Keratinocyte (primary cell): ENCODE results near the gene DSE. TPM values are rescaled to one million over a fixed set of nuclear protein-coding genes. Genes with fewer than 3 reads are reported as not detected.

ENCODE experiments used
- DNase-seq: peaks from one replicate; pipeline ENCODE4 v3.0.0-alpha.2; 2011; ENCODE audit warnings: low read depth, missing footprints, low spot score
- FAIRE-seq: peaks from 2 replicates; lab custom pipeline; 2011; peaks lifted over from hg19 to GRCh38; lab: Jason Lieb, UNC
- H2AFZ ChIP-seq: 2 replicates; pipeline ENCODE4 v1.6.0; 2012; ENCODE audit warnings: low read length, control low read depth, inconsistent platforms; ENCODE audit not compliant: control insufficient read depth
- H3K27ac ChIP-seq: 2 replicates; pipeline ENCODE4 v1.5.1; 2011; ENCODE audit warnings: low read length; ENCODE audit not compliant: control insufficient read depth, insufficient read depth
- H3K27me3 ChIP-seq: 3 replicates; pipeline ENCODE4 v1.6.0; 2011; ENCODE audit warnings: low read length; ENCODE audit not compliant: control insufficient read depth, insufficient read depth; ENCODE audit errors: extremely low read depth
- H3K36me3 ChIP-seq, 2 experiments: 2 replicates in 1 of 2; 3 replicates in 1 of 2; pipeline ENCODE4 v1.5.1; 2011; ENCODE audit warnings: low read length in 2 of 2, mild to moderate bottlenecking in 1 of 2; ENCODE audit not compliant: control insufficient read depth in 2 of 2, insufficient read depth in 2 of 2; ENCODE audit errors: extremely low read depth in 1 of 2
- H3K4me1 ChIP-seq: 3 replicates; pipeline ENCODE4 v1.5.1; 2011; ENCODE audit warnings: low read length; ENCODE audit not compliant: control insufficient read depth, insufficient read depth; ENCODE audit errors: extremely low read depth
- H3K4me2 ChIP-seq: 3 replicates; pipeline ENCODE4 v1.6.0; 2011; ENCODE audit warnings: low read depth, low read length; ENCODE audit not compliant: control insufficient read depth, insufficient read depth; ENCODE audit errors: extremely low read depth
- H3K4me3 ChIP-seq, 3 experiments: fragments of 200-600 bp in 1 of 3; sonication (generic) in 1 of 3; 2 replicates in 2 of 3; 3 replicates in 1 of 3; pipeline ENCODE4 v1.5.1; 2011 to 2016; ENCODE audit warnings: low read length in 3 of 3, mild to moderate bottlenecking in 3 of 3, control low read depth in 2 of 3, inconsistent platforms in 1 of 3, low read depth in 1 of 3, mixed read lengths in 1 of 3, mixed run types in 1 of 3, moderate library complexity in 1 of 3; ENCODE audit not compliant: control insufficient read depth in 2 of 3, insufficient read depth in 2 of 3; ENCODE audit errors: extremely low read depth in 1 of 3
- H3K79me2 ChIP-seq: 2 replicates; pipeline ENCODE4 v1.6.0; 2012; ENCODE audit warnings: low read length; ENCODE audit not compliant: control insufficient read depth, insufficient read depth
- H3K9ac ChIP-seq: 3 replicates; pipeline ENCODE4 v1.6.0; 2011; ENCODE audit warnings: low read length; ENCODE audit not compliant: control insufficient read depth, insufficient read depth; ENCODE audit errors: extremely low read depth
- H3K9me1 ChIP-seq: 3 replicates; pipeline ENCODE4 v1.6.0; 2011; ENCODE audit warnings: low read length; ENCODE audit not compliant: control insufficient read depth, insufficient read depth; ENCODE audit errors: extremely low read depth
- H3K9me3 ChIP-seq: 2 replicates; pipeline ENCODE4 v1.5.1; 2012; ENCODE audit warnings: low read depth, low read length; ENCODE audit not compliant: control insufficient read depth
- H4K20me1 ChIP-seq: 3 replicates; pipeline ENCODE4 v1.6.0; 2011; ENCODE audit warnings: low read length; ENCODE audit not compliant: control insufficient read depth, insufficient read depth; ENCODE audit errors: extremely low read depth
- CTCF ChIP-seq, 3 experiments: IDR thresholded peaks in 1 of 3; conservative IDR thresholded peaks in 1 of 3; optimal IDR thresholded peaks in 1 of 3; 2 replicates in 2 of 3; 3 replicates in 1 of 3; pipeline versions ENCODE3 to v1.5.1; 2011; ENCODE audit warnings: low read length in 3 of 3, mild to moderate bottlenecking in 3 of 3, moderate library complexity in 2 of 3, control low read depth in 1 of 3, inconsistent platforms in 1 of 3; ENCODE audit not compliant: insufficient read depth in 2 of 3; ENCODE audit errors: extremely low read depth in 1 of 3
- EZH2 ChIP-seq: IDR thresholded peaks from one replicate; pipeline ENCODE4 v1.6.1; 2012; ENCODE audit warnings: inconsistent platforms, mild to moderate bottlenecking, low read length, moderate library complexity
- dilution Hi-C: fragments of 300-500 bp; cut with MboI; formaldehyde crosslinking; loops from one replicate; pipeline ENCODE4 v1.7.0; 2020; ENCODE audit warnings: low sequenced_read_pairs; ENCODE audit not compliant: extremely low pct_ligation_motif_present
- polyA plus RNA-seq, 5 experiments: library from polyadenylated mRNA; depleted of rRNA in 3 of 5; stranded (reverse) in 3 of 5; stranded (forward) in 1 of 5; unstranded in 1 of 5; fragments of >200 nt; gene quantifications; 1 replicate in 1 of 5; 2 replicates in 3 of 5; 3 replicates in 1 of 5; pipeline versions ENCODE4 v1.2.1 to v1.2.3, GENCODE V29; 2011 to 2012; ENCODE audit warnings: missing spikeins in 2 of 5, low read depth in 1 of 5, low replicate concordance in 1 of 5

Gene DSE
- polyA plus RNA-seq, 1 donor (not counting 4 experiments of a cell fraction or from before 2014, with no cell fraction given), result 99.7 TPM

GRCh38 chr6:116352515-116353471 lies 18.0 kb upstream of the DSE start:
- TF ChIP-seq EZH2 (no peak), CTCF (optimal IDR thresholded peaks at IDR 0.05 in 1 of 3, IDR thresholded peaks at IDR 0.05 in 1 of 3, conservative IDR thresholded peaks at IDR 0.05 in 1 of 3; ENCODE audit: extremely low read depth in 1 of 3, insufficient read depth in 2 of 3, low read length in 3 of 3) (no peak)
- peak; percentile 5 for FAIRE-seq

GRCh38 chr6:116354236-116354635 lies 16.5 kb upstream of the DSE start:
- FAIRE-seq (no peak), DNase-seq (no peak)
- no peaks in the 10 kb centered on the region for H3K9me1 ChIP-seq
- TF ChIP-seq CTCF (optimal IDR thresholded peaks at IDR 0.05 in 1 of 3, IDR thresholded peaks at IDR 0.05 in 1 of 3, conservative IDR thresholded peaks at IDR 0.05 in 1 of 3; ENCODE audit: extremely low read depth in 1 of 3, insufficient read depth in 2 of 3, low read length in 3 of 3) (no peak), EZH2 (no peak)
- peaks cover 6% of the 10 kb centered on the region for H3K4me1 ChIP-seq
- H3K36me3 ChIP-seq, result no peaks in the 10 kb centered on the region
- dilution Hi-C loops, result no loop called here
- no peak overlapping the region for H3K27ac ChIP-seq
- no peaks in the 10 kb centered on the region for H3K27me3 ChIP-seq
- no peak overlapping the region for H2AFZ ChIP-seq
- no peaks in the 10 kb centered on the region for H3K79me2 ChIP-seq
- H3K9me3 ChIP-seq, result no peaks in the 10 kb centered on the region
- H4K20me1 ChIP-seq, result no peaks in the 10 kb centered on the region
- no peak overlapping the region for H3K4me3 ChIP-seq
- H3K4me2 ChIP-seq, result no peak overlapping the region
- no peak overlapping the region for H3K9ac ChIP-seq

More at GRCh38 chr6:116352515-116353471, 18.0 kb upstream of the DSE start:
- H3K79me2 ChIP-seq, result no peaks in the 10 kb centered on the region
- H3K4me3 ChIP-seq, result no peak overlapping the region
- no peak overlapping the region for H3K27ac ChIP-seq
- H3K27me3 ChIP-seq, result no peaks in the 10 kb centered on the region
- no peaks in the 10 kb centered on the region for H3K9me1 ChIP-seq
- H3K36me3 ChIP-seq, result no peaks in the 10 kb centered on the region
- no peak for DNase-seq
- H4K20me1 ChIP-seq, result no peaks in the 10 kb centered on the region
- no peak overlapping the region for H2AFZ ChIP-seq
- no peak overlapping the region for H3K4me2 ChIP-seq
- H3K4me1 ChIP-seq, result peaks cover 6% of the 10 kb centered on the region
- dilution Hi-C loops, result no loop called here
- H3K9ac ChIP-seq, result no peak overlapping the region
- H3K9me3 ChIP-seq, result no peaks in the 10 kb centered on the region
